HepG2 (cell line): ENCODE measurements around the gene DNPH1. TPM values are rescaled to one million over a fixed set of nuclear protein-coding genes. Genes with fewer than 3 reads are reported as not detected.
A peak's percentile ranks its signal among the peaks of the same experiment; 100 is the strongest.

Experiments used
- ATF6 ChIP-seq: sonication (generic); formaldehyde crosslinking; conservative IDR thresholded peaks from 2 replicates; pipeline ENCODE4 v1.4.0; 2020; ENCODE audit warnings: missing genetic modification reagents
- EP300 ChIP-seq, 3 experiments: sonication (generic) in 1 of 3; formaldehyde crosslinking in 1 of 3; IDR thresholded peaks; 2 replicates each; pipeline versions ENCODE4 v1.5.1 to v1.6.1; 2011 to 2020; ENCODE audit warnings: low read depth in 2 of 3, low read length in 2 of 3, borderline replicate concordance in 1 of 3, improper control_type of control experiment in 1 of 3, mild to moderate bottlenecking in 1 of 3, missing genetic modification reagents in 1 of 3, moderate library complexity in 1 of 3
- FOXA3 ChIP-seq: IDR thresholded peaks from 2 replicates; pipeline ENCODE4 v1.6.1; 2016; ENCODE audit warnings: missing genetic modification reagents, missing compliant biosample characterization
- GATAD2A ChIP-seq: IDR thresholded peaks from 2 replicates; pipeline ENCODE4 v1.6.1; 2016
- HMGXB3 ChIP-seq: sonication (generic); formaldehyde crosslinking; IDR thresholded peaks from 2 replicates; pipeline ENCODE4 v1.4.0; 2020; ENCODE audit warnings: missing genetic modification reagents, borderline replicate concordance
- HNF4A ChIP-seq: sonication (generic); formaldehyde crosslinking; IDR thresholded peaks from 2 replicates; pipeline ENCODE4 v1.4.0; 2020; ENCODE audit warnings: missing genetic modification reagents
- HNF4G ChIP-seq, 2 experiments: sonication (generic) in 1 of 2; formaldehyde crosslinking in 1 of 2; IDR thresholded peaks; 2 replicates each; pipeline versions ENCODE4 v1.4.0 to v1.6.1; 2011 to 2020; ENCODE audit warnings: borderline replicate concordance in 2 of 2, low read depth in 2 of 2, mild to moderate bottlenecking in 2 of 2, low read length in 1 of 2, missing genetic modification reagents in 1 of 2, moderate library complexity in 1 of 2
- IKZF5 ChIP-seq: IDR thresholded peaks from 2 replicates; pipeline ENCODE4 v1.6.1; 2018; ENCODE audit warnings: missing genetic modification reagents, mild to moderate bottlenecking, missing compliant biosample characterization
- KAT7 ChIP-seq: IDR thresholded peaks from 2 replicates; pipeline ENCODE4 v1.6.1; 2018; ENCODE audit warnings: borderline replicate concordance, missing compliant biosample characterization
- KLF15 ChIP-seq: sonication (generic); formaldehyde crosslinking; IDR thresholded peaks from 2 replicates; pipeline ENCODE4 v1.8.1; 2023; ENCODE audit warnings: borderline replicate concordance, mild to moderate bottlenecking, inconsistent platforms, missing genetic modification reagents, mixed read lengths
- KMT2A ChIP-seq: sonication (generic); formaldehyde crosslinking; IDR thresholded peaks from 2 replicates; pipeline ENCODE4 v1.4.0; 2020; ENCODE audit warnings: missing genetic modification reagents
- MIER2 ChIP-seq: IDR thresholded peaks from 2 replicates; pipeline ENCODE4 v1.6.1; 2016; ENCODE audit warnings: missing biosample characterization, missing genetic modification reagents
- TFAP4 ChIP-seq: sonication (generic); IDR thresholded peaks from 2 replicates; pipeline ENCODE4 v1.6.1; 2016; ENCODE audit warnings: low read depth, borderline replicate concordance
- XRCC5 ChIP-seq: fragments of 200-400 bp; formaldehyde crosslinking; optimal IDR thresholded peaks from 2 replicates; pipeline ENCODE3; 2017; ENCODE audit warnings: mild to moderate bottlenecking, low read length
- ZNF513 ChIP-seq: sonication (generic); formaldehyde crosslinking; conservative IDR thresholded peaks from 2 replicates; pipeline ENCODE4 v1.5.0; 2020; ENCODE audit warnings: missing genetic modification reagents
- ZNF543 ChIP-seq: sonication (generic); formaldehyde crosslinking; IDR thresholded peaks from 2 replicates; pipeline ENCODE4 v1.4.0; 2020; ENCODE audit warnings: mild to moderate bottlenecking, missing genetic modification reagents
- ZNF672 ChIP-seq: sonication (generic); formaldehyde crosslinking; IDR thresholded peaks from 2 replicates; pipeline ENCODE4 v1.8.1; 2022; ENCODE audit warnings: missing genetic modification reagents
- ZSCAN12 ChIP-seq: sonication (generic); formaldehyde crosslinking; IDR thresholded peaks from 2 replicates; pipeline ENCODE4 v1.9.0; 2021; ENCODE audit warnings: mild to moderate bottlenecking, missing genetic modification reagents
- ZSCAN21 ChIP-seq: sonication (generic); formaldehyde crosslinking; IDR thresholded peaks from 2 replicates; pipeline ENCODE4 v1.8.0; 2022; ENCODE audit warnings: mild to moderate bottlenecking, missing genetic modification reagents, moderate library complexity, borderline replicate concordance
- polyA plus RNA-seq, 8 experiments: library from polyadenylated mRNA; depleted of rRNA in 3 of 8; stranded (reverse) in 7 of 8; unstranded in 1 of 8; fragments of >200 nt; fragmentation: Illumina TruSeq in 4 of 8; extraction: Trizol in 4 of 8; gene quantifications; 2 replicates each; pipeline versions ENCODE4 v1.2.1 to v1.2.3, GENCODE V29; 2011 to 2016; ENCODE audit warnings: low read depth in 4 of 8, missing spikeins in 1 of 8, mixed read lengths in 1 of 8; ENCODE audit not compliant: insufficient read depth in 1 of 8
- total RNA-seq, 5 experiments: library from RNA; depleted of rRNA; stranded (reverse); fragments of >200 nt; fragmentation: Illumina TruSeq; extraction: Trizol; gene quantifications; 2 replicates each; pipeline ENCODE4 v1.2.3, GENCODE V29; 2016; ENCODE audit warnings: low read depth in 1 of 5

DNPH1 gene
- total and polyA plus RNA-seq, 2 of the 13 experiments (the other 11 are each of a cell fraction or from before 2014, with no cell fraction given) = 56.5 to 75.1 TPM

GRCh38 chr6:43265564-43265963 is 36.3 kb upstream of the DNPH1 start (continued):
- TF ChIP-seq KMT2A (no peak), FOXA3 (CRISPR knock-in tag) (peak; percentile 54; the same call in 1 of the 2 replicates), ZNF543 (CRISPR knock-in tag) (no peak), KAT7 (CRISPR knock-in tag) (peak; percentile 62; the same call in 1 of the 2 replicates), HMGXB3 (CRISPR knock-in tag) (no peak), XRCC5 (no peak), GATAD2A (CRISPR knock-in tag) (peak; percentile 88), HNF4A (CRISPR knock-in tag) (peak; percentile 75), TFAP4 (no peak), ZSCAN12 (CRISPR knock-in tag) (no peak), ZNF513 (CRISPR knock-in tag) (no peak), ATF6 (CRISPR knock-in tag) (no peak), ZNF672 (CRISPR knock-in tag) (no peak), ZSCAN21 (peak; percentile 62; the same call in 1 of the 2 replicates), HNF4G (IDR thresholded peaks at IDR 0.05; ENCODE audit: borderline replicate concordance, low read depth, low read length) (peak; percentile 46; the same call in 1 of the 2 replicates), HNF4G (CRISPR knock-in tag; IDR thresholded peaks at IDR 0.05; ENCODE audit: borderline replicate concordance, low read depth) (no peak), IKZF5 (CRISPR knock-in tag) (peak; percentile 55; the same call in 1 of the 2 replicates), KLF15 (no peak), EP300 (IDR thresholded peaks at IDR 0.05; ENCODE audit: low read depth in 2 of 2, low read length in 2 of 2) (peak in 1 of 2 experiments; percentile 61; a peak in 2 of 4 replicates), EP300 (CRISPR knock-in tag; IDR thresholded peaks at IDR 0.05; ENCODE audit: borderline replicate concordance) (peak; percentile 24; the same call in 1 of the 2 replicates), MIER2 (CRISPR knock-in tag) (peak; percentile 35; the same call in 1 of the 2 replicates)
